ENCODE measurements around the gene USP17L10.
"Not testable (repeated sequence)": the region's sequence is repeated elsewhere in the genome, so short reads cannot be mapped to it uniquely, and the experiment has no call there.

USP17L10 gene, protein sequence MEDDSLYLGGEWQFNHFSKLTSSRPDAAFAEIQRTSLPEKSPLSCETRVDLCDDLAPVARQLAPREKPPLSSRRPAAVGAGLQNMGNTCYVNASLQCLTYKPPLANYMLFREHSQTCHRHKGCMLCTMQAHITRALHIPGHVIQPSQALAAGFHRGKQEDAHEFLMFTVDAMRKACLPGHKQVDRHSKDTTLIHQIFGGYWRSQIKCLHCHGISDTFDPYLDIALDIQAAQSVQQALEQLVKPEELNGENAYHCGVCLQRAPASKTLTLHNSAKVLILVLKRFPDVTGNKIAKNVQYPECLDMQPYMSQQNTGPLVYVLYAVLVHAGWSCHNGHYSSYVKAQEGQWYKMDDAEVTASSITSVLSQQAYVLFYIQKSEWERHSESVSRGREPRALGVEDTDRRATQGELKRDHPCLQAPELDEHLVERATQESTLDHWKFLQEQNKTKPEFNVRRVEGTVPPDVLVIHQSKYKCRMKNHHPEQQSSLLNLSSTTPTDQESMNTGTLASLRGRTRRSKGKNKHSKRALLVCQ

GRCh38 chr4:9210357-9210756 is at the start of gene USP17L10:
TSS of gene USP17L10 (plus strand) at chr4:9210657. CDS start at chr4:9210657, 0 bp downstream.
- DNase-seq (ENCODE audit: low read depth), result not testable (repeated sequence)

- not testable (repeated sequence) for DNase-seq (ENCODE audit: low read depth)
Measured at GRCh38 chr4:9165990-9166389, 44.5 kb upstream of the USP17L10 start.

DNA sequence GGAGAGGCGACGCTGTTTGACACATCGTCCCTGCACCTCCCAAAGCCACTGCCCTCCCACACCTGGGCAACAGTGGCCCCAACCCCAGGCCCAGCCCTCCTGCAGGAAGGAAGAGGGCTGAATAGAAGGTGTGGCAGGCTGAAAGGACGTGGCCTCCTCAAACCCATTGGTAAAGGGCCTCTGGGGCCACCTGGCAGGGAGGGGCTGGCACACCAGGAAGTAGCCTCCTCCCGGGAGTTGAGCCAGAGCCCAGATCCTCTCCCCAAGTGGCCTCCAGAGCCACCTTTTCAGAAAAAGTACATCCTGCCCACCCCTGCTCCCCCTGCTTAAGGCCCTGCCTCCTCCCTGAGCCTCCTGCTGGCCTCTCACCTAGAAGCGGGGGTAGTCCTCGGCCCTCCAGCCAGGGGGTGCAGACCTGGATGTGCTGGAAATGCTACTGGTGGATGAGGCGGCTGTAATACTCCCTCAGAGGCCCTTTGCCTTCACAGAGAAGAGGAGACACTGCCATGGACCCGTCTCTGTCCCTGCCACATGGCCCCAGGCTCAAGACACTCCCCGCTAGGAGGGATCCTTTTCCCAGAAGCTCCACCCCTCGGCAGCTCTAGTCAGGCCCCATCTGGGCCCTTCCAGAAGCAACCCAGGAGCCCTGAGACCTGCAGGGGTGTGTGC is 40.5 kb upstream of the USP17L10 start, which contains the start of gene FAM90A26:
FAM90A26 (plus strand) TSS at position 619 of the 669 bp plus-strand sequence. CDS start 2,764 bp downstream, outside the sequence.
- not testable (repeated sequence) for DNase-seq (ENCODE audit: low read depth)

GRCh38 chr4:9214701-9215100 is 4.2 kb downstream of the USP17L10 start:
- not testable (repeated sequence) for DNase-seq (ENCODE audit: low read depth)

DNA sequence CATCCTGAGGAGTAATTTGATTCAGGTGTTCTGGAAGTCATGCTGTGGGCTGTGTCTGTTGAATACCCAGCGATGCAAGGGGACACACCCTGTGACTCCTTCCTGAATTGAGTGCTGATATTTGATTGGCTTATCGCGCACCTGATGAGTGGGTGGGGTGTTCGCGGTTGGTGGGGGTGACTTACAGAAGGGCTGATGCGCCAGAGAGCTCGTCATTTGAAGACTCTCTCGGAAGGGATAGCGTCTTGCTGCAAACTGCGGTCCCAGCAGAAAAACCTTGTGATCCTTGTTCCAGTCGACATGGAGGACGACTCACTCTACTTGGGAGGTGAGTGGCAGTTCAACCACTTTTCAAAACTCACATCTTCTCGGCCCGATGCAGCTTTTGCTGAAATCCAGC is 4.6 kb downstream of the USP17L10 start, which contains the start of gene USP17L11:
USP17L11 (plus strand) TSS at position 301 of the 400 bp plus-strand sequence; CDS start at position 301, 0 bp downstream.
- DNase-seq (ENCODE audit: low read depth), result not testable (repeated sequence)

- not testable (repeated sequence) for DNase-seq (ENCODE audit: low read depth)
Measured at GRCh38 chr4:9219852-9220251, 9.4 kb downstream of the USP17L10 start, which contains the start of gene USP17L12. TSS of gene USP17L12 (plus strand) at chr4:9220152. CDS start at chr4:9220152, 0 bp downstream.

DNA sequence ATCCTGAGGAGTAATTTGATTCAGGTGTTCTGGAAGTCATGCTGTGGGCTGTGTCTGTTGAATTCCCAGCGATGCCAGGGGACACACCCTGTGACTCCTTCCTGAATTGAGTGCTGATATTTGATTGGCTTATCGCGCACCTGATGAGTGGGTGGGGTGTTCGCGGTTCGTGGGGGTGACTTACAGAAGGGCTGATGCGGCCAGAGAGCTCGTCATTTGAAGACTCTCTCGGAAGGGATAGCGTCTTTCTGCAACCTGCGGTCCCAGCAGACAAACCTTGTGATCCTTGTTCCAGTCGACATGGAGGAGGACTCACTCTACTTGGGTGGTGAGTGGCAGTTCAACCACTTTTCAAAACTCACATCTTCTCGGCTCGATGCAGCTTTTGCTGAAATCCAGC is 14.1 kb downstream of the USP17L10 start, which contains the start of gene USP17L13:
USP17L13 (plus strand) TSS at position 301 of the 400 bp plus-strand sequence; CDS start at position 301, 0 bp downstream.
- not testable (repeated sequence) for DNase-seq (ENCODE audit: low read depth)

DNA sequence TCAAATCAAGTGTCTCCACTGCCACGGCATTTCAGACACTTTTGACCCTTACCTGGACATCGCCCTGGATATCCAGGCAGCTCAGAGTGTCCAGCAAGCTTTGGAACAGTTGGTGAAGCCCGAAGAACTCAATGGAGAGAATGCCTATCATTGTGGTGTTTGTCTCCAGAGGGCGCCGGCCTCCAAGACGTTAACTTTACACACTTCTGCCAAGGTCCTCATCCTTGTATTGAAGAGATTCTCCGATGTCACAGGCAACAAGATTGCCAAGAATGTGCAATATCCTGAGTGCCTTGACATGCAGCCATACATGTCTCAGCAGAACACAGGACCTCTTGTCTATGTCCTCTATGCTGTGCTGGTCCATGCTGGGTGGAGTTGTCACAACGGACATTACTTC is 19.8 kb downstream of the USP17L10 start:
- DNase-seq (ENCODE audit: low read depth), result not testable (repeated sequence)

GRCh38 chr4:9234085-9234484 is 23.6 kb downstream of the USP17L10 start, which contains the start of gene USP17L15:
TSS of gene USP17L15 (plus strand) at chr4:9234385. CDS start at chr4:9234385, 0 bp downstream.
- DNase-seq (ENCODE audit: low read depth), result not testable (repeated sequence)

DNA sequence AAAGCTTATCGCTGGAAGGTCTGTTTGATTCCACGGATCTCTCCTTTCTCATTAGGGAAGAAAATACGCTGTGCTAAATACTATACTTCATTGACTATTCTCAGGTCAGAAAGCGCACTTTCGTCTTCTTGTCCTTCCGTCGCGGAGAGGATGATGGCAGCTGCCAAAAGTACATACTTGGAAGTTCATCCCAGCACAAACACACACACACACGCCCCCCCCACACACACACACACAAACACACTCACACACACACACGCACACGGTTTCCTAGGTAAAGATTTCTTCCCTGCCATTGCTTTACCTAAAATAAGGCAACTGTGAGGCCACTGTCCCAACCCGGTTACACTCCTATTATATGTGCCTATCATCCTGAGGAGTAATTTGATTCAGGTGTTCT is 28.0 kb downstream of the USP17L10 start:
- not testable (repeated sequence) for DNase-seq (ENCODE audit: low read depth)

- not testable (repeated sequence) for DNase-seq (ENCODE audit: low read depth)
Measured at GRCh38 chr4:9243579-9243978, 33.1 kb downstream of the USP17L10 start, which contains the start of gene USP17L17. TSS of gene USP17L17 (plus strand) at chr4:9243879. CDS start at chr4:9243879, 0 bp downstream.

GRCh38 chr4:9247953-9248680 is 37.7 kb downstream of the USP17L10 start, which contains the start of gene USP17L18:
TSS of gene USP17L18 (plus strand) at chr4:9248630. CDS start at chr4:9248630, 0 bp downstream.
- DNase-seq (ENCODE audit: low read depth), result not testable (repeated sequence)

- not testable (repeated sequence) for DNase-seq (ENCODE audit: low read depth)
Measured at GRCh38 chr4:9253078-9253477, 42.6 kb downstream of the USP17L10 start, which contains the start of gene USP17L19. TSS of gene USP17L19 (plus strand) at chr4:9253378. CDS start at chr4:9253378, 0 bp downstream.

- DNase-seq (ENCODE audit: low read depth), result not testable (repeated sequence)
Measured at GRCh38 chr4:9257824-9258223, 47.4 kb downstream of the USP17L10 start, which contains the start of gene USP17L20. TSS of gene USP17L20 (plus strand) at chr4:9258124. CDS start at chr4:9258124, 0 bp downstream.

All from activated T-helper 1 cell treated with Interleukin-2 at 50 U/mL for 16 hours (primary cell).